Skeletal muscle tissue (tissue), 4 donors: ENCODE measurements around the gene GPR135. TPM values are rescaled to one million over a fixed set of nuclear protein-coding genes. Genes with fewer than 3 reads are reported as not detected.
A peak's percentile ranks its signal among the peaks of the same experiment; 100 is the strongest.

Source experiments
- H3K27ac ChIP-seq: one replicate; pipeline ENCODE4 v1.7.0; 2013; ENCODE audit warnings: mild to moderate bottlenecking, low read depth, low read length, inconsistent platforms
- H3K27me3 ChIP-seq, 3 donors: one replicate each; pipeline ENCODE4 v1.7.0; 2013; ENCODE audit warnings: low read length in 3 of 3; ENCODE audit not compliant: control insufficient read depth in 3 of 3, insufficient read depth in 3 of 3
- H3K36me3 ChIP-seq, 3 donors: one replicate each; pipeline ENCODE4 v1.7.0; 2013; ENCODE audit warnings: low read length in 3 of 3; ENCODE audit not compliant: control insufficient read depth in 3 of 3, insufficient read depth in 3 of 3
- H3K4me1 ChIP-seq, 3 donors: one replicate each; pipeline ENCODE4 v1.7.0; 2013; ENCODE audit warnings: low read length in 3 of 3, mild to moderate bottlenecking in 3 of 3; ENCODE audit not compliant: control insufficient read depth in 3 of 3, insufficient read depth in 3 of 3
- H3K4me3 ChIP-seq, 3 donors: one replicate each; pipeline ENCODE4 v1.7.0; 2013; ENCODE audit warnings: low read length in 3 of 3
- H3K9ac ChIP-seq, 3 donors: one replicate each; pipeline ENCODE4 v1.7.0; 2013; ENCODE audit warnings: low read length in 3 of 3, mild to moderate bottlenecking in 3 of 3, moderate library complexity in 2 of 3, low read depth in 1 of 3
- H3K9me3 ChIP-seq, 3 donors: one replicate each; pipeline ENCODE4 v1.7.0; 2013; ENCODE audit warnings: low read length in 3 of 3; ENCODE audit not compliant: control insufficient read depth in 3 of 3
- total RNA-seq: library from RNA; depleted of rRNA; stranded (reverse); fragments of >200 nt; gene quantifications from one replicate; pipeline ENCODE4 v1.2.3, GENCODE V29; 2014
- donor health status: Osteomylitis.

Gene GPR135, protein sequence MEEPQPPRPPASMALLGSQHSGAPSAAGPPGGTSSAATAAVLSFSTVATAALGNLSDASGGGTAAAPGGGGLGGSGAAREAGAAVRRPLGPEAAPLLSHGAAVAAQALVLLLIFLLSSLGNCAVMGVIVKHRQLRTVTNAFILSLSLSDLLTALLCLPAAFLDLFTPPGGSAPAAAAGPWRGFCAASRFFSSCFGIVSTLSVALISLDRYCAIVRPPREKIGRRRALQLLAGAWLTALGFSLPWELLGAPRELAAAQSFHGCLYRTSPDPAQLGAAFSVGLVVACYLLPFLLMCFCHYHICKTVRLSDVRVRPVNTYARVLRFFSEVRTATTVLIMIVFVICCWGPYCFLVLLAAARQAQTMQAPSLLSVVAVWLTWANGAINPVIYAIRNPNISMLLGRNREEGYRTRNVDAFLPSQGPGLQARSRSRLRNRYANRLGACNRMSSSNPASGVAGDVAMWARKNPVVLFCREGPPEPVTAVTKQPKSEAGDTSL
- 2.6 TPM for total RNA-seq

DNA sequence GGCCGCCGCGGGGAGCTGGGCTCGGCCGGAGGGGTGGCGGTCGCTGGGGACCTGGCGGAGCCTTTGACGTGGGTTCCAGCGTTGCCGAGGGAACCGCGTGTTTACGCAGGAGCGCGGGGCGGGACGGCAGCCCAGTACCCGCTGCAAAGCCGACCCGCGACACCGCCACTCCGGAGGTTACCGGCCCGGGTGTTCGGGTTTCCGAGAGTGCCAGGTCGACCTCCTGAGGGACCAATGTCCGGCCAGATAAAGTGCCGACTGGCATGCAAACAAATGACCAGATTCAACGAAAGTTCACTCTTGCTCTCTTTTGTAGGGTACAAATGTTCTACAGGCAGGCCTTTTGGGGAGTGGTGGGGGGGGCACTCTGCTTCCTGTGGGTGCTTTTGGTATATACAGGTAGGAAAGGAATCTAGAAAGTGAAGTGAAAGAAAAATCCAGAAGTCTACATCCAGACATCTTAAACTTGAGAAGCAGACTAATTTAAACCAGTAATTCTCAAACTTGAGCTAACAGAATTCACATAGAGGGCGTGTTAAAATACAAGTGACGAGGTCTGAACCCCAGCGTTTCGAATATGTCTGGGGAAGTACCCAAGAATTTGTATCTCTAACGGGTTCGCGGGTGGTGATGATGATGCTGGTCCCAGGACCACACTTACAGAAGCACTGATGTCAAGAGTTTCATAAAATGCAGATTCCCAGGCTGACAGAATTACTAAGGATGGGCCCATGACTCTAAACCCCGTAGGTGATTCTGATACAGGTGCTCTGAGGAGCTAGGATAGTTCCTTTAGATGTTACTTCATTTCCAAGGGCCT lies at the start of gene GPR135:
TSS of gene GPR135 (minus strand) at position 65 of the 820 bp plus-strand sequence. CDS start 154 bp downstream, outside the sequence.
- no peaks in the 10 kb centered on the region for H3K27me3 ChIP-seq
- H3K9me3 ChIP-seq = no peaks in the 10 kb centered on the region
- H3K9ac ChIP-seq = peak within 1 kb of the TSS; percentile 28 to 68 (median 66)
- peak within 1 kb of the TSS; percentile 29 for H3K27ac ChIP-seq
- peaks cover 8 to 13% (median 10%) of the 10 kb centered on the region in 3 donors for H3K4me1 ChIP-seq
- peaks cover 0 to 11% (median 6%) of the 10 kb centered on the region in 3 donors for H3K36me3 ChIP-seq
- peak within 1 kb of the TSS; percentile 67 to 82 (median 73) for H3K4me3 ChIP-seq

DNA sequence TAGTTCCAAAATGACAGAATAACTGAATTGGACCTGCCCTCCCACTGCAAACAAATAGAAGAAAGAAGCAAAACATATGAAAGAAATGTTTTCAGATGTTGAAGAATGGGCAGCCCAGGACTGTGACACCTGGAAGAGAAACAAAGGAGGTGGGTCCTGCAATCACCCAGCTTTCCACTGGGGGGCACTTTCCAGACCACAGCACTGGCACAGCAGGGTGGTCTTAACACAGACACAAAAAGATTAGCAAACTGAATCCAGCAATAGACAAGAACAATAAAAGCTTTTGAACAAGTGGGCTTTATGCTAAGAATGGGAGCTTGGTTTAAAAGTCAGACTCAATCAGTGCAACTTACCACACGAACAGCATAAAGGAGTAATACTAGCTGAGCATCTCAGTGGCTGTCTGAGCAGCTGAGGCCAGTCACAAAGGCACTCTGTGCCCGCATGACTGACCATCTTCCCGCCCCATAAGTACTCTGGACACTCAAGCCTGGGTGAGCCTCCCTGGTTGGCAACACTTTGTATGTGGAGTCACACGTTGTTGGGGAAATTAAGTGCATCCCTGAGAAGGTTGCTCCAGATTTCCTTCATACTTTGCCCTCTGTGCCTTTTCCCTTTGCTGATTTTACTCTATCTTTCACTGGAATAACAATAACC lies 46.9 kb upstream of the GPR135 start:
- Histone ChIP-seq H3K4me3 (no peak overlapping the region), H3K36me3 (no peaks in the 10 kb centered on the region), H3K9me3 (no peaks in the 10 kb centered on the region), H3K4me1 (no peaks in the 10 kb centered on the region), H3K9ac (no peak overlapping the region), H3K27ac (no peak overlapping the region), H3K27me3 (no peaks in the 10 kb centered on the region)

- H3K4me1 ChIP-seq = no peaks in the 10 kb centered on the region
- H3K27ac ChIP-seq = no peak overlapping the region
- no peaks in the 10 kb centered on the region for H3K36me3 ChIP-seq
- no peaks in the 10 kb centered on the region for H3K27me3 ChIP-seq
- no peak overlapping the region for H3K4me3 ChIP-seq
- no peaks in the 10 kb centered on the region for H3K9me3 ChIP-seq
- H3K9ac ChIP-seq = no peak overlapping the region
Observed at GRCh38 chr14:59510966-59511365, 45.8 kb upstream of the GPR135 start.

DNA sequence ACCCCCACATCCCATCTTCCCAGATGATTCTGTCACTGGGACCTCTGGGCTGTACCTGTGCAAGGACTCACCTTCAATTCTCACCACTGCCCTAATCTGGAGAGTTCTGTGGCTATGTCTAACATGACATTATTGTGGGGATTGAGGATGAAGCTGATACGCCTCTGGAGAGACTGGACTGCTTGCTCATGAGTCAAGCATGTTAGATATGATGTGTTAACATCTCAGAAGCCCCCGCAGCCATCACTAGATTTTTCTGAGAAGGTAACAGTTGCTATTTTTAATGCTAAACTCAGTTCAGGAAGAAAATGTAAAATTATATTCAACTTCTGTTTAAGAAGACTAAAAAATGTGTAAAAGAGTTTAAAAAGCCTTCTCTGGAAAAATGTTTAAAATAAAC lies 44.8 kb upstream of the GPR135 start:
- Histone ChIP-seq H3K9me3 (no peaks in the 10 kb centered on the region), H3K27me3 (no peaks in the 10 kb centered on the region), H3K4me1 (no peaks in the 10 kb centered on the region), H3K9ac (no peak overlapping the region), H3K4me3 (no peak overlapping the region), H3K36me3 (no peaks in the 10 kb centered on the region), H3K27ac (no peak overlapping the region)

GRCh38 chr14:59509101-59509500 lies 43.9 kb upstream of the GPR135 start:
- no peak overlapping the region for H3K27ac ChIP-seq
- H3K4me1 ChIP-seq = no peaks in the 10 kb centered on the region
- H3K4me3 ChIP-seq = no peak overlapping the region
- no peaks in the 10 kb centered on the region for H3K27me3 ChIP-seq
- peaks cover 2 to 3% (median 2%) of the 10 kb centered on the region in 3 donors for H3K36me3 ChIP-seq
- H3K9me3 ChIP-seq = no peaks in the 10 kb centered on the region
- no peak overlapping the region for H3K9ac ChIP-seq

DNA sequence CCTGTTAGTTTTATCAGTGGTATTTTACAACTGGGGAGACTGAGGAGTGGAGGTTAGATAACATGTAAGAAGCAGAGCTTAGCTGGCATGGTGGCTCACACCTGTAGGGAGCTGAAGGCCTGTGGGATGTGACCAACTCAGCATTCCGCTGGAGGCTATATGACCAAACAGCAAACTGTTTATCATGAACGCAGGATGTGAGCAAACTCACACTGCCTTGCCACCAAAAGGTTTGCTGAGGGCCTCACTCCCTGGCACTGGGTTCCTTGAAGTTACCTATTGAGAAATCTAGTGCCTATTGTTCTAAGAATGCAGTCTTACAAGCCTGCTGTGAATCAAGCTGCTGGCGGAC lies 42.5 kb upstream of the GPR135 start:
- H3K4me3 ChIP-seq = no peak overlapping the region
- H3K27me3 ChIP-seq = no peaks in the 10 kb centered on the region
- H3K4me1 ChIP-seq = no peaks in the 10 kb centered on the region
- no peak overlapping the region for H3K27ac ChIP-seq
- H3K9ac ChIP-seq = no peak overlapping the region
- H3K9me3 ChIP-seq = no peaks in the 10 kb centered on the region
- H3K36me3 ChIP-seq = peaks cover 4 to 11% (median 10%) of the 10 kb centered on the region in 3 donors

DNA sequence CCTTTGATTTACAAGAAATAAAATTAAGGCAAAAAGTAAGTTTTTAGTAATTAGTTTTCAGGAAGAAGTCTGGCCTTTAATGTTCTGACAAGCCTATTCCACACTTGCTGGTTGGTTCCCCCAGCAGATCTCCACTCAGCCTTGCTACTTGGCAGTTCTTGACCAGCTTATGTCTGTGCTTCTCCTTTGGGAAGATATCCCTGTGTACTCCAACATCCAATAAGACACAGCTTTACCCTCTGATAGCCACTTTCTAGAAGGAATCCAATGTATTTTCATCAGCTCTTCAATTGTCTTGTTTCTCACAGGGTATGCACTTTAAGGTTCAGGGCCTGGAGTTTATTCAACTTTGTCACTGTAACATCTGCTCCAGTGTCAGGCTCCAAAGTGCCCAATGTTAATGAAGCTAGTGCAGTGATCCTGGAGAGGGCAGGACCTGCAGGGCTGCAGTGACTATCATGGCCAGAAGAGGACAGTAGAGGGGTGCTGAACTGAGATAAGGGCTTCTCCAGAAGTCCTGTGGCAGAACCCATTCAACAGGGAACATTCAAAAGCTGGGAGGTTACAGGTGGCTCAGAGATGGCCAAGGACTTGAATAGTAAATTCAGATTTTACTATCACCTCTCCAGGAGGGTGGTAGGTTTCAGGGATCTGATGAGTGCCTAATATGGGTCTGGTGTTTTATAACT lies 42.0 kb upstream of the GPR135 start:
- no peaks in the 10 kb centered on the region for H3K4me1 ChIP-seq
- H3K9ac ChIP-seq = no peak overlapping the region
- no peaks in the 10 kb centered on the region for H3K9me3 ChIP-seq
- H3K4me3 ChIP-seq = no peak overlapping the region
- no peak overlapping the region for H3K27ac ChIP-seq
- H3K27me3 ChIP-seq = no peaks in the 10 kb centered on the region
- peaks cover 4 to 11% (median 10%) of the 10 kb centered on the region in 3 donors for H3K36me3 ChIP-seq

- Histone ChIP-seq H3K4me3 (no peak overlapping the region), H3K4me1 (peaks cover 0 to 4% (median 0%) of the 10 kb centered on the region in 3 donors), H3K27me3 (no peaks in the 10 kb centered on the region), H3K9ac (no peak overlapping the region), H3K36me3 (peaks cover 4 to 14% (median 14%) of the 10 kb centered on the region in 3 donors), H3K27ac (no peak overlapping the region), H3K9me3 (no peaks in the 10 kb centered on the region)
Observed at GRCh38 chr14:59503256-59503655, 38.1 kb upstream of the GPR135 start.

DNA sequence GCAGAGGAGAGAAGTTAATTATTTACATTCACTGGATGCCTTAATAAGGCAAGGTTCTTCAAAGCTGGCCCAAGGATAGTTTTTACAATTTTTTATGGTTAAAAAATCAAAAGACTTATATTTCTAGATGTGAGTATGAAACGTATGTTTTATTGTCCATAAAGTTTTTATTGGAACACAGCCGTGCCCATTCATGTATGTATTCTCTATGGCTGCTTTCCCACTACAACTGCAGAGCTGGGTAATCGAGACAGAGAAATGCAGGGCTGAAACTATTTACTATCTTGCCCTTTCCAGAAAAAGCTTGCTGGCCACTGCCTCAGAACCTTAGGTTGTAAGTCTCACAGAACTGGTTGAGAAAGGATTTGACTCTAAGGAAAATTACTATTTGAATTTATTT lies 35.6 kb upstream of the GPR135 start:
- no peak overlapping the region for H3K27ac ChIP-seq
- H3K9me3 ChIP-seq = no peaks in the 10 kb centered on the region
- H3K4me3 ChIP-seq = no peak overlapping the region
- peaks cover 0 to 4% (median 0%) of the 10 kb centered on the region in 3 donors for H3K4me1 ChIP-seq
- no peaks in the 10 kb centered on the region for H3K27me3 ChIP-seq
- peaks cover 4 to 24% (median 24%) of the 10 kb centered on the region in 3 donors for H3K36me3 ChIP-seq
- no peak overlapping the region for H3K9ac ChIP-seq
